GM23338 (cell line): ENCODE measurements around the gene TP53I13.

Experiments
- CREB1 ChIP-seq: fragments of 250-450 bp; sonication (Bioruptor Pico); IDR thresholded peaks from 2 replicates; pipeline ENCODE4 v1.5.0; 2020; ENCODE audit warnings: low read depth, mild to moderate bottlenecking, moderate library complexity
- EZH2 ChIP-seq: fragments of 200-600 bp; sonication (generic); IDR thresholded peaks from one replicate; pipeline ENCODE4 v1.8.0; 2017; ENCODE audit warnings: antibody characterized with exemption, mild to moderate bottlenecking, low read depth; ENCODE audit not compliant: unreplicated experiment
- POLR2AphosphoS5 ChIP-seq: IDR thresholded peaks from 2 replicates; pipeline ENCODE4 v1.6.1; 2016; ENCODE audit warnings: antibody characterized with exemption, low read depth
- TF ChIP-seq, protein P1 (sequence below), 2 experiments: fragments of 200-600 bp in 1 of 2; sonication (generic) in 1 of 2; conservative IDR thresholded peaks; 2 replicates each; pipeline versions ENCODE4 v1.5.1 to v1.6.1; 2016 to 2017; ENCODE audit warnings: antibody characterized with exemption in 2 of 2, low read depth in 2 of 2, mild to moderate bottlenecking in 2 of 2, moderate library complexity in 1 of 2
- TF ChIP-seq, protein P2 (sequence below): IDR thresholded peaks from one replicate; pipeline ENCODE4 v1.6.1; 2018; ENCODE audit warnings: antibody characterized with exemption; ENCODE audit not compliant: unreplicated experiment

DNA sequence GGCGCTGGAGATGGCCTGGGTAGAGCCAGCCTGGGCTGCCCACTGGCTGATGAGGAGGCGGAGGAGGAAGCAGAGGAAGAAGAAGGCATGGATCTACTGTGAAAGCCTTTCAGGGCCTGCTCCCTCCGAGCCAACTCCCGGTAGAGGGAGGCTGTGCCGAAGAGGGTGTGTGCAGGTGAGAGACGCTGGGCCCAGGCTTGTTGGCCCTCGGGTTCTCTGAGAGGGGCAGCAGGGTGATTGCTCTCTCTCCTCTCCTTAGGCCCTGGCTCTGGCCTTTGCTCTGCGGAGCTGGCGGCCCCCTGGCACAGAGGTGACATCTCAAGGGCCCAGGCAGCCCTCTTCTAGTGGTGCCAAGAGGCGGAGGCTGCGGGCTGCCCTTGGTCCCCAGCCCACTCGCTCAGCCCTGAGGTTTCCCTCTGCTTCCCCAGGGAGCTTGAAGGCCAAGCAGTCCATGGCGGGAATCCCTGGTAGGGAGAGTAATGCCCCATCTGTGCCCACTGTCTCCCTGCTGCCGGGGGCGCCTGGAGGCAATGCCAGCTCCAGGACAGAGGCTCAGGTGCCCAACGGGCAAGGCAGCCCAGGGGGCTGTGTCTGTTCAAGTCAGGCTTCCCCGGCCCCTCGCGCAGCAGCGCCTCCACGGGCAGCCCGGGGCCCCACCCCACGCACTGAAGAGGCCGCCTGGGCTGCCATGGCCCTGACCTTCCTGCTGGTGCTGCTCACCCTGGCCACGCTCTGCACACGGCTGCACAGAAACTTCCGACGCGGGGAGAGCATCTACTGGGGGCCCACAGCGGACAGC is 3.6 kb downstream of the TP53I13 start:
- TF ChIP-seq CREB1 (CRISPR knock-in tag) = no peak
- TF ChIP-seq, protein P1, sequence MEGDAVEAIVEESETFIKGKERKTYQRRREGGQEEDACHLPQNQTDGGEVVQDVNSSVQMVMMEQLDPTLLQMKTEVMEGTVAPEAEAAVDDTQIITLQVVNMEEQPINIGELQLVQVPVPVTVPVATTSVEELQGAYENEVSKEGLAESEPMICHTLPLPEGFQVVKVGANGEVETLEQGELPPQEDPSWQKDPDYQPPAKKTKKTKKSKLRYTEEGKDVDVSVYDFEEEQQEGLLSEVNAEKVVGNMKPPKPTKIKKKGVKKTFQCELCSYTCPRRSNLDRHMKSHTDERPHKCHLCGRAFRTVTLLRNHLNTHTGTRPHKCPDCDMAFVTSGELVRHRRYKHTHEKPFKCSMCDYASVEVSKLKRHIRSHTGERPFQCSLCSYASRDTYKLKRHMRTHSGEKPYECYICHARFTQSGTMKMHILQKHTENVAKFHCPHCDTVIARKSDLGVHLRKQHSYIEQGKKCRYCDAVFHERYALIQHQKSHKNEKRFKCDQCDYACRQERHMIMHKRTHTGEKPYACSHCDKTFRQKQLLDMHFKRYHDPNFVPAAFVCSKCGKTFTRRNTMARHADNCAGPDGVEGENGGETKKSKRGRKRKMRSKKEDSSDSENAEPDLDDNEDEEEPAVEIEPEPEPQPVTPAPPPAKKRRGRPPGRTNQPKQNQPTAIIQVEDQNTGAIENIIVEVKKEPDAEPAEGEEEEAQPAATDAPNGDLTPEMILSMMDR (conservative IDR thresholded peaks at IDR 0.05; ENCODE audit: low read depth in 2 of 2) = no peak
- no peak for TF ChIP-seq EZH2
- TF ChIP-seq, protein P2, sequence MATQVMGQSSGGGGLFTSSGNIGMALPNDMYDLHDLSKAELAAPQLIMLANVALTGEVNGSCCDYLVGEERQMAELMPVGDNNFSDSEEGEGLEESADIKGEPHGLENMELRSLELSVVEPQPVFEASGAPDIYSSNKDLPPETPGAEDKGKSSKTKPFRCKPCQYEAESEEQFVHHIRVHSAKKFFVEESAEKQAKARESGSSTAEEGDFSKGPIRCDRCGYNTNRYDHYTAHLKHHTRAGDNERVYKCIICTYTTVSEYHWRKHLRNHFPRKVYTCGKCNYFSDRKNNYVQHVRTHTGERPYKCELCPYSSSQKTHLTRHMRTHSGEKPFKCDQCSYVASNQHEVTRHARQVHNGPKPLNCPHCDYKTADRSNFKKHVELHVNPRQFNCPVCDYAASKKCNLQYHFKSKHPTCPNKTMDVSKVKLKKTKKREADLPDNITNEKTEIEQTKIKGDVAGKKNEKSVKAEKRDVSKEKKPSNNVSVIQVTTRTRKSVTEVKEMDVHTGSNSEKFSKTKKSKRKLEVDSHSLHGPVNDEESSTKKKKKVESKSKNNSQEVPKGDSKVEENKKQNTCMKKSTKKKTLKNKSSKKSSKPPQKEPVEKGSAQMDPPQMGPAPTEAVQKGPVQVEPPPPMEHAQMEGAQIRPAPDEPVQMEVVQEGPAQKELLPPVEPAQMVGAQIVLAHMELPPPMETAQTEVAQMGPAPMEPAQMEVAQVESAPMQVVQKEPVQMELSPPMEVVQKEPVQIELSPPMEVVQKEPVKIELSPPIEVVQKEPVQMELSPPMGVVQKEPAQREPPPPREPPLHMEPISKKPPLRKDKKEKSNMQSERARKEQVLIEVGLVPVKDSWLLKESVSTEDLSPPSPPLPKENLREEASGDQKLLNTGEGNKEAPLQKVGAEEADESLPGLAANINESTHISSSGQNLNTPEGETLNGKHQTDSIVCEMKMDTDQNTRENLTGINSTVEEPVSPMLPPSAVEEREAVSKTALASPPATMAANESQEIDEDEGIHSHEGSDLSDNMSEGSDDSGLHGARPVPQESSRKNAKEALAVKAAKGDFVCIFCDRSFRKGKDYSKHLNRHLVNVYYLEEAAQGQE = no peak
- TF ChIP-seq POLR2AphosphoS5 = no peak
